GM18951 (cell line): Measurements from ENCODE around the gene LRRN2.
"Not testable (repeated sequence)": the region's sequence is repeated elsewhere in the genome, so short reads cannot be mapped to it uniquely, and the experiment has no call there.

Experiments
- POLR2A ChIP-seq: IDR thresholded peaks from 4 replicates; pipeline ENCODE4 v1.6.1; 2011; ENCODE audit warnings: mild to moderate bottlenecking; ENCODE audit not compliant: insufficient read length, insufficient read depth; ENCODE audit errors: extremely low read depth
- in situ Hi-C: fragments of 300-500 bp; cut with MboI; formaldehyde crosslinking; loops from one replicate; pipeline ENCODE4 v1.12.0; 2022; ENCODE audit warnings: low sequenced_read_pairs, mixed read lengths, inconsistent platforms; ENCODE audit not compliant: unreplicated experiment

LRRN2 gene

DNA sequence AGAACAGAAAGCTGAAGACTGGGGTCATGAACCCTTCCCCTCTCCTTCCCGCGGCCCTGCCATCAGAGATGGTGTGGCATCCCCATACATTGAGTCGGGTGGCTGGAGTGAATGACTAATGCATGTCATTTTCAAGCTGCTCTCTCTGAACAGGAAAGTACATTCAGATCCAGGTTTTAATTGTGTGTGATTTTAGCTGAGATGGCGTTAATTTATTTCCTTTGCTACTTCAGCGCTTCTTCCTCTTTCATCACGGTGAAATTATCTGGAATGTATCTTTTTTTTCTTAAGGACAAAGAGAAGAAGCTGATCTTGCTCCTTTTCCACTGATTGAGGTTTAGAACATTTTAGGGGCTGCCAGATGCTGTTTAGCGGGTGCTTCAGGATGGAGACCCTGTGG lies 8.6 kb upstream of the LRRN2 start:
- in situ Hi-C loops, result no loop called here
- no peak for TF ChIP-seq POLR2A

DNA sequence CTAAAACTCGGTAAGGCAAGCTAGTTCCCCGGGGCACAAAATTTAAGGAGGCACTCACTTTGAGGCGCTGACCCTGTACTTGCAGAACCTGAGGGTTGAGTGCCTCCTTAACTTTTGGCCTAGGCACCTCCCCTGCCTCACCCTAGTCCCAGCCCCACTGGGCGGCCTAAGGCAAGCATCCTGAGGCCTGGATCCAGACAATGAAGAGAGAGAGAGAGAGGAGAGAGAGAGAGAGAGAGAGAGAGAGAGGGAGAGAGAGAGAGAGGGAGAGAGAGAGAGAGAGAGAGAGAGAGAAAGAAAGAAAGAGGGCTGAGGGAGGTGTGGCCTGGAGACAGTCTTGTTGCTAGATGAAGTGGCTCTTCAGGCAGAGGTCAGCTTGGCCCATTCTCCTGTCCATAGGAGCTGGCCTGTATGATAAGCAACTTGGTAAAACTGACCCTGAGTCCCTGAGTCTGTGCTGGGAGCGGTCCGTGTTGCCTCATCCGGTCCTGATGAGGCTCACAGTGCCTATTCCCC lies 7.4 kb upstream of the LRRN2 start:
- TF ChIP-seq POLR2A, result no peak
- in situ Hi-C loops, result no loop called here

DNA sequence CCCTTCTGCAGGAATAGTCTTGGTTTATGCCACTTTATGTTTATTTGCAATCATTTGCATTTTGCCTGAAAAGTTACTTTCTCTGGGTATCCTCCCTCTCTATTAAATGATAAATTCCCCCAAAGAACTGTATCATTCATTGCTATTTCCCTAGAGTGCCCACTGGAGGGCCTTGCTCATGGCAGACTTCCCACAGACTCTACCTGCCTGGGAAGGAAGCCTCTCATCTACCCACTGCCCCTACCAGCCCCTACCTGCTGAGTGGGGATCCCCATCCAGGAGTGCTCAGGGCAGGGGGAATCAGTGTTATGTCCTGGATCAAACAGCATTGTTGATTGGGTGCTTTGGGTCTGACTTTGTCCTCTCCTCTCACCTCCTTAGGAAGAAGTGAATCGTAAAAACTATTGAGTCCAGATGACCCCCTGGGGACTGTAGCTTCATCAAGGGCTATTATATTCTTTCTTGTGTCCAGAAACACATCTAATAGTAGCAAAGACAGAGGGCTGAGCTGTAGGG lies 6.8 kb upstream of the LRRN2 start:
- no peak for TF ChIP-seq POLR2A
- in situ Hi-C loops, result no loop called here

DNA sequence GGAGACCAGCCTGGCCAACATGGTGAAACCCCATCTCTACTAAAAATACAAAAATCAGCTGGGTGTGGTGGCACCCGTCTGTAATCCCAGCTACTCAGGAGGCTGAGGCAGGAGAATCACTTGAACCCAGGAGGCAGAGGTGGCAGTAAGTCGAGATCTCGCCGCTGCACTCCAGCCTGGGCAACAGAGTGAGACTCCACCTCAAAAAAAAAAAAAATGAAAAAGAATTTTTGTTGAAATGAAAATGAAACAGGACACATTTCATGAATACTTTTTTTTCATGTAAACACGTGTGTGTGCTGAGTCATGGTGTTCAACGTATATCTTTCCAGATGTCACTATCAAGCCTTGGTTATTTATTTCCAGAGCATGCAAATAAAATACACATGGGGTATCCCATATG lies 5.8 kb upstream of the LRRN2 start:
- in situ Hi-C loops, result not testable (repeated sequence)

DNA sequence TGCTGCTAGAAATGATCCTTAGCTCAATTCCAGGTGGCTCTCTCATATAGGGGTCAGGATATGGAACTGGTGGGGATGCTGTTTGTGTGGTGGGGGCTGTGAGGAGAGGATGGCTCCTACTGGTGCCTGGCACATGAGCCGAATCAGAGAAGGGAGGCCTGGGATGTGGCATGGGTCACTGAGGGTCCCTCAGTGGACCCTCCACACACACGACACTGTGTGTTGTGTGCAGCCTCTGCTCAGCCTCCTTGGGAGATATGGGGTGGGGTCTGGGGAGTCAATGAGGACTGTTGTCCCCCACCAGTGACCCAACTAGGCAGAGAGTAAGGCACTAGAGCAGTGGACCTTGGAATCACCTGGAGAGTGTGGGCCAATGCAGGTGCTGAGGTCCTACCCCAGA lies 3.2 kb upstream of the LRRN2 start:
- in situ Hi-C loops, result no loop called here
- TF ChIP-seq POLR2A, result no peak

DNA sequence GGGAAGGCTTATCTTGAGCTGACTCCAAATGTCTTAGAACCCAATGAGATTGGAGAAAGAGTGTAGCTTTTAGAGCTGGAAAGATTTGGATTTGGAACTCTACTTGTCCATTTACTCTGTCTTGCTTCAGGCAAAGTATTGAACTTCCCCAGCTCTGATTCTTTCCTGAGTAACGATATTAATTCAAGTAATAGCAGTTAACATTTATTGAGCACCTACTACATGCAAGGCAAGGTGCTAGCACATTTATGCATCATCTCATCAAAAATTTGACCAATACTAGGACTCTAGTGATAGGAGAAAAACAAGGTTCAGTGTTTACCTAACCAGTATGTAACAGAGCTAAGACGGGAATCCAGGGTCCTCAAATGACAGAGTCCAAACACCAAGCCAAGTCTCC lies 2.5 kb upstream of the LRRN2 start:
- no peak for TF ChIP-seq POLR2A
- in situ Hi-C loops, result no loop called here

- in situ Hi-C loops, result no loop called here
- TF ChIP-seq POLR2A, result no peak
Observed at GRCh38 chr1:204684571-204685235, 835 bp downstream of the LRRN2 start.

GRCh38 chr1:204684206-204684570 lies 1.4 kb downstream of the LRRN2 start:
- TF ChIP-seq POLR2A, result no peak
- in situ Hi-C loops, result no loop called here

GRCh38 chr1:204683284-204684205 lies 2.0 kb downstream of the LRRN2 start:
- no peak for TF ChIP-seq POLR2A
- in situ Hi-C loops, result no loop called here

DNA sequence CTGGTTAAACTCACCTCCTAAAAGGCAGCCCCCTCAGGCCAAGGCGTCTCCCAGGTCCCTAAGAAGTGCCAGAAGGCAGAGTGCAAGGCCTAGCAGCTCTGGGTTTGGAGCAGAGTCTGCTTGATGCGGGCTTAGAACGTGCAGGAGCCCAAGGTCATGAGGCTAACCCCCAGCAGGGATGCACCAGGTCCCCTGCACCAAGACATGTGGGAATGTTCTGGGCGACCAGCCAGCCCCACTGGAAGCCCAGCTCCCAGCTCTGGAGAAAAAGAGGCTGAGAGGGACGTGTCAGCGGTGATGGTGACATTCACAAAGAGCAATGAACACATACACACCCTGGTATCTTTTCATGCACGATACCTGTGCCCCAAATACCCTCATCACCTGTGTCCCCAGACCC lies 5.1 kb downstream of the LRRN2 start:
- in situ Hi-C loops, result no loop called here

DNA sequence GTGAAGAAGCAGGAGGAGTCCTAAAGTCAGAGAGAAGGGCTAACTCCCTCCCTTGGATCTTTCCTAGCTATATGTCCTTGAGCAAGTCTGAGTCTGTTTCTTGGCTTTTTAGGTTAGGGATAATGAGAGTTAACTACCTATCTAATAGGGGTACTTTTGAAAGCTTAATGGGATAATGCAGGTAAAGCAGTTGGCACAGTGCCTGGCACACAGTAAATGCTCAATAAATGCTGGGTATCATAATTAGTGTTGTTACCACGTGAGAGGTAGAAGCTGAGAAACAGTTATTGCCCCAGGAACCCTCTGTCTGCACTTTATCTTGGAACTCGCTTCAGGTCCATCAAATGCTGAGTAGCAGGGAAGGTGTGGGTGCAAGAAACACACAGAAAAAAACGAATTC lies 5.5 kb downstream of the LRRN2 start:
- TF ChIP-seq POLR2A, result no peak
- in situ Hi-C loops, result no loop called here

More for the DNA sequence above, 5.1 kb downstream of the LRRN2 start:
- TF ChIP-seq POLR2A, result no peak

DNA sequence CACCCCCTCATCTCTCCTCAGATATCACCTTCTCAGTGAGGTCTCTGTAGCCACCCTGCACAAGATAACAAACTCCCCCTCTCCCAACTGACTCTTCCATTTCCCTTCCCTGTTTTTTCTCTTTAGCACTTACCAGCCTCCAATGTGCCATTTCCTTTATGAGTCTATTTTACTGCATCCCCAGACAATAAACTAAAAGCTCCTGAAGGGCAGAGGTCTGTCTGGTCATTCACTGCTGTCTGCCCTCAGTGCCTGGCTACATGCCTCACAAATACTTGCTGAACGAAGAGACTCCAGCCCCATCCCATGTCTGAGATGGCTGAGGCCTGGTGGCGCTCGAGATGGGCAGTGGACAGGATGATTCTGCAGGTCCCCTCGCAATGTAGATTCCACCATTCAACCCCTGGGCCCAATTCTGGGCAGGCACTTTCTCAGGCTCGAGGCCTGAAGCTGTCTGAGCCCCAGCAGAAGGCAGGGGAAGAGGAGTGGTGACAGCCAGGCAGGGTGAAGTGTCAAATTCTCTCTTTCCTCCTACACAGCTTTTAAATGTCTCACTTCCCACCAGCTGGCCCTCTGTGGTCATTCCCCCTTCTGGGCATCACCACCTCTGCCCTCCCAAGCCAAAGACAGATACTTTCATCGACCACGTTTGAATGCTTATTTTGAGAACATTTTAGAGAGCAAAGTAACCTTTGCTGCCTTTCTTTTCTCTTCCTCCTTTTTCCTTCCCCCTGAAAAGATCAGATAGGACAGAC lies 6.6 kb downstream of the LRRN2 start:
- no peak for TF ChIP-seq POLR2A

GRCh38 chr1:204677864-204678263 lies 7.7 kb downstream of the LRRN2 start:
- no peak for TF ChIP-seq POLR2A
- in situ Hi-C loops, result no loop called here

More for the DNA sequence above, 6.6 kb downstream of the LRRN2 start:
- in situ Hi-C loops, result no loop called here
